ENCODE data around the gene TBCEL.
"Not testable (repeated sequence)": the region's sequence is repeated elsewhere in the genome, so short reads cannot be mapped to it uniquely, and the experiment has no call there.

TBCEL gene, protein sequence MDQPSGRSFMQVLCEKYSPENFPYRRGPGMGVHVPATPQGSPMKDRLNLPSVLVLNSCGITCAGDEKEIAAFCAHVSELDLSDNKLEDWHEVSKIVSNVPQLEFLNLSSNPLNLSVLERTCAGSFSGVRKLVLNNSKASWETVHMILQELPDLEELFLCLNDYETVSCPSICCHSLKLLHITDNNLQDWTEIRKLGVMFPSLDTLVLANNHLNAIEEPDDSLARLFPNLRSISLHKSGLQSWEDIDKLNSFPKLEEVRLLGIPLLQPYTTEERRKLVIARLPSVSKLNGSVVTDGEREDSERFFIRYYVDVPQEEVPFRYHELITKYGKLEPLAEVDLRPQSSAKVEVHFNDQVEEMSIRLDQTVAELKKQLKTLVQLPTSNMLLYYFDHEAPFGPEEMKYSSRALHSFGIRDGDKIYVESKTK

GRCh38 chr11:121023848-121024751 lies at the start of gene TBCEL:
TBCEL (plus strand) TSS chr11:121024102; CDS start chr11:121045691, 21,589 bp downstream.
- DNase-seq: peak; percentile 32 to 42

DNA sequence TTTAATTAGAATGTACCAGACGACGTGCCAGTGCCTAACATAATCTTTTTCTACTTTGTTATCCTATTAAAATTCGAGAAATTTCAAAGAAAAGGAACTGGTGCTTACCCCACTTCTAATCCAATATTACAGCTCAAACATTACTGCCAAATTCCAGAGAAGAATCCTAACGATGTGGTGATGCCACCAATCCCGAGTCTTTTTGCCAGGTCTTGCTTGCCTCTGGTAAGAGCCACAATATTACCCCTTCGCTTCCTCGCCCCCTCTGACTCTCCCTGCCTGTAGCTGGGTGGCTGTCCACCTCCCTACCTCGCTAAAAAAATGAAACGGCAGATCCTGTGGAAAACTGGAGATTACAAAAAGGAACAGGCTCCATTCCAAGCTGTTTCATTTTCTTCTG lies 49.4 kb upstream of the TBCEL start:
- no peak for DNase-seq

GRCh38 chr11:120974965-120975364 lies 48.9 kb upstream of the TBCEL start:
- DNase-seq: no peak

DNA sequence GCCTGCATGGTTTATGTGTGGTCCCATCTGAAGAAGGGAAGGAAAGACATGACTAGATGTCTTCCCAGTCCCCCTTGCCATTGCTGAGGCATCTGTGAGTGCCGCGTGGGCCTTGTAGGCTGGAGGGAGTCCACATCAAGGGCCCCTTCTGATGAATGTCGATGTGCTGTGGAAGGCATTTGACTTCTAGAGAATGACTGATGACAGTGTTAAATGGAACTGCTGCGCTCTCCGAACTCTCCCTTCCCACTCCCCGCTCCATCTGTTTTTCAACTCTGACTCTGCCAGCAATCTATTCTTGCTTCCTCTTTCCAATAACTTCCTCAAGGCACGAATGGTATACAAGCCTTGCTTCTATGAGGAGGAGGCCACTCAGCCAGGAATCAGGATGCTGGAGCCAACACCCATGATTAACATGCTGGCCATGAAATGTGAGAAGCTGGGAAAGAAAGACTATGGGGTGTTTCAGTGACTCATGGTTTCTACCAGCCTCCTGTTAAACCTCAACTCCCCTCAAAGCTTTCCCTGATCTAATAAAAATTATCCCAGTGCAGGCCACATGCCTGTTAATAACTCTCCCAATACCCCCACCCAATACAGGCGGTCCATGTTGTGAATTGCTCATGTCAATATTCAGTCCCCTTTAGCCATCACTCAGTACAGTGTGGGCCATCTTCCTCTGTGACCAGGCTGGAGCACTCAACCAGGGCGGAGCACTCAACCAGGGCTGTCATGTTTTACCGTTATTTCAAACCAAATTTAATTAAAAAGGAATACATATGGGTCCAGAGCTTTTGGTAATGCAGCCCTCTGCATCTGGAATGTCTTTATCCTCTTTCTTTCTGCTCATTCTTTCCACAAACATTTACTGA lies 46.4 kb upstream of the TBCEL start:
- DNase-seq: no peak

DNA sequence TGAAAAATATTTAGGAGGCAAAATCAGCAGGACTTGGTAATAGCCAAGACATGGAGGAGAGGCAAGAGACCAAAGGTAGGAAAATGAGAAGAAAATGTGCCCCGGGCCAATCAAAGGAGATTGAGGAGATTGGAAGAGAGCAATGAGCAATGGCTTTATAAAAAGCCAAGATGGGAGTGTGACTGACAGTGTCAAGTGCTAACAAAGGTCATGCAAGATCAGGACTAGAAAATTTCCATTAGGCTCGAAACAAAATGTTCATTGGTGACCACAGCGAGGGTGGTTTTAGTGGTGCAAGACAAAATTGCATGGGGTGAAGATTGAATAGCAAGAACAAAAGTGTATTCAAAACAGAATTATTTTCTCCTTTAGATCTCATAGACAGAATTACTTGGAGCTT lies 45.2 kb upstream of the TBCEL start:
- DNase-seq: no peak

DNA sequence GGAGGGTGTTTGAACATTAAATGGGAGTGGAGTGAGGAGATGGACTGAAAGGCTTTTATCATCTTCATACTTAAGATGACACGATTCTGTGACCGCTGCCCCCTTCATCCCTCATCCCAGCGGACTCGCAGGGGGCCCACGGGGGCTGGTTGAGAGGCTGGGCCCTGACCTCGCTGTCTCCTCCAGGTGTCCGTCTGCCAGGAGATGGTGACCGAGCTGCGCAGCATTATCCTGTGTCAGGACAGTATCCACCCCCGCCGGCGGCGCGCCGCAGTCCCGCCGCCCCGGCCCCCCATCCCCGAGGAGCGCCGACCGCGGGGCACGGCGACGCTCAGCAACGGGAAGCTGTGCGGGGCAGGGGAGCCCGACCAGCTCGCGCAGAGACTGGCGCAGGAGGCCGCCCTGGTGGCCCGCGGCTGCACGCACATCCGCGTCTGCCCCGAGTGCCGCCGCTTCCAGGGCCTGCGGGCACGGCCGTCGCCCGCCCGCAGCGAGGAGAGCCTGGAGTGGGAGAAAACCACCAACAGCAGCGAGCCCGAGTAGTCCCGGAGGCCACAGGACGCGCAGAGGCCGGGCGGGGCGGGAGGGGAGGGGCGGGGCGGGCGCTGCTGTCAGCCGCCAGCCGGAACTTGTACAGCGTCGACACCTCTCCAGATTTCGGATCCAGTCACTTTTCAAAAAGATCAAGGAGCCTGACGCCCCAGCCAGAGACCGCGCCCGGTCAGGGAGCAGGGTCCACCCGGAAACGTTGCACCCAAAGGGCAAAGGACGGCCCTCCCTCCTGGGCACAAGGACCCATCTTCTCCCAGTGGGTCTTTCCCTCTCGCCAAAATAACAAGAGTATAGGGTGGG lies 38.0 kb upstream of the TBCEL start:
- peak in 1 of 2 experiments; percentile 51 for DNase-seq

GRCh38 chr11:120988603-120989002 lies 35.3 kb upstream of the TBCEL start:
- no peak for DNase-seq

- no peak for DNase-seq
These were observed 31.8 kb upstream of the TBCEL start for GRCh38 chr11:120991830-120992686.

- no peak for DNase-seq
These were observed 29.6 kb upstream of the TBCEL start for GRCh38 chr11:120994091-120994859.

DNA sequence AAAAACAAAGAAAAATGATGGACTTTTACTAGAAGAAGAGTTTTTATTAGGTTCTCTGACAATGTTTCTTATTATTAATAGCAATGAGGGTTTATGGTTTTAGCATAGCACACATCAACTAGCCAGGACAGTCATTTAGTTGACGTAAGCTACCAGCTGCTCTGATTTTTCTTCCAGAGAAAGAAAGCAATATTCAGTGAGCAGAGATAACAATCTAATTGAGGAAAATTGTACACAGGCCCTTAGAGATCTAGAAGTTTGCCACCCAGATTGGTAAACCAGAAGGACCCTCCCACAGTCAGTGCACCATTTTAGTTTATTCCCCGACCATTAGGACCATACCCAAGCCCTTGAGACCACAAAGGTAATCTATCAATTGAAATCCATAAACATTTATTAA lies 28.7 kb upstream of the TBCEL start:
- DNase-seq: no peak

GRCh38 chr11:120996973-120997372 lies 26.9 kb upstream of the TBCEL start:
- no peak for DNase-seq

- DNase-seq: no peak
These were observed 25.3 kb upstream of the TBCEL start for GRCh38 chr11:120998581-120998980.

- no peak for DNase-seq
These were observed 19.6 kb upstream of the TBCEL start for GRCh38 chr11:121004206-121004840.

DNA sequence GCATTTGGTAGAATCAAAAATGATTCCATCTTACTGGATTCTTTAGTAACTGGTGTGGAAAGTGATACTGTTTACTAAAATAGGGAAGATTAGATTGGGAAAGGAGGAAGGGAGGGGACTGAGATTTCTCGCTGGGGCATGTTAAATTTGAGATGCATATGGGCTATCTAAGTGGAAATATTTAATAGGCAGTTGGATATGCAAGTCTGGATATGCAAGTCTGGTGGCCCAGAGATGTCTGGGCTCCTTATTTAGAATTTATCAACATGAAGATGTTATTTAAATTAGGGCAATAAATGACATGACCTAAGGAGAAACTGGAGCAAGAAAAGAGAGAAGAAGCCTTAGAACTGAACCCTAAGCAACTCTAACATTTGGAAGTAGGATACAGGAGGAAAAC lies 17.0 kb upstream of the TBCEL start:
- DNase-seq: no peak

- DNase-seq: no peak
These were observed 15.4 kb upstream of the TBCEL start for GRCh38 chr11:121008551-121008950.

- no peak for DNase-seq
These were observed 11.8 kb upstream of the TBCEL start for GRCh38 chr11:121012091-121012490.

DNA sequence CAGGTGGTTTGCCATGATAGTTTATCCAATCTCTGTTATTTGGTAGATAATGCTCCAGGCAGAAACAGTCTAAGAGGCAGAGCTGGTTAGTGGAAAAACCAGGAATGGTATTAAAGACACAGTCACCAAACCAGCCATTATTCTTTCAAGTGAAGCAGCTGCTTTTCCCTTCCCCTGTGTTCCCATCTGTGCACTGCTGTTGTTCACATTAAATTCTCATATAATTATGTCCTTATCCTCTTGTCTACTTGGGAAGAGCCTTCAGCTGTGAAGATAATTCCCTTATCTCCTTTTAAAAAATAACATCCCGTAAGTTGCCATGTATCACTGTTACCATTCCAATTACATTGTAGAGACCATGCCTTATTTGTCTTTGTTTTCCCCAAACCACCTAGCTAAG lies 5.2 kb upstream of the TBCEL start:
- no peak for DNase-seq

GRCh38 chr11:121021718-121022117 lies 2.2 kb upstream of the TBCEL start:
- not testable (repeated sequence) for DNase-seq

- no peak for DNase-seq
These were observed 1.1 kb downstream of the TBCEL start for GRCh38 chr11:121024989-121025388.

DNA sequence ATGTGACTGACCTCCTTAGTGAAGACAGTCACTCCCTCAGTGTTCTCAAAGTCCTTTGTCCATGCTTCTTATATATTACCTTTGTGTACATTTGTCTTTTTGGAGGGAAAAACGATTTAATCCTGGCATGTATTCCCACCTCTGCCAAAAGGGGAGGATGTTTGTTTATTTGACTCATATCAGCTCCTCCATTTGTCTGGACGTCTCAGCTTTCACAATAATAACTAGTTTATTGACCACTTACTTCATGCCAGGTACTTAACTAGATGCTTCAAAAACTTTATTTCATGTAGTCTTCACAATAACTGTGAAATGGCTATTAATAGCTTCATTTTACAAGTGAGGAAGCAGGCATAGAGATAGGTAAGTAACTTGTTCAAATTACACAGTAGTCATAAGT lies 5.3 kb downstream of the TBCEL start:
- DNase-seq: no peak

Measured in Kasumi-1 (cell line).